Measurements from ENCODE around the gene SMOC2. TPM values are rescaled to one million over a fixed set of nuclear protein-coding genes. Genes with fewer than 3 reads are reported as not detected.

SMOC2 gene
- total RNA-seq, 1 donor, result 0.36 TPM

DNA sequence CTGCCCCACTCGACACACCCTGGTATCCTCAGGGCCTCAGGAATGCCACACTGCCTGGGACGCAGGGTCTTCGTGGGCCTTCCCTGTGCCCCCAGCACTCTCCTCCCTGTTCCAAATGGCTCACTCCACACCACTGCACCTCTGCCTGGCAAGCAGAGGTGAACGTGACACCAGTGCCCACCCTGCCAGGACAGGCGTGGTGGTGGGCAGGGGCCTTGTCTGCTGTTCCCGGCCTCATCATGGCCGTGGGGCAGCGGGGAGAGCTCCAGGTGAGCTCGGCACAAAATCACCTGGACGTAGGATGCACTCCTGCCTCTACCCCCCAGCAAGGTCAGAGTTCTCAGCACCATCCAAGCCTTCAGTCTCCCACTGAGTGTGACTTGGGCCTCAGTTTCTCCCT lies 202.4 kb downstream of the SMOC2 start:
- no peaks in the 10 kb centered on the region for H3K9me3 ChIP-seq (ENCODE audit: low read depth, low read length)

DNA sequence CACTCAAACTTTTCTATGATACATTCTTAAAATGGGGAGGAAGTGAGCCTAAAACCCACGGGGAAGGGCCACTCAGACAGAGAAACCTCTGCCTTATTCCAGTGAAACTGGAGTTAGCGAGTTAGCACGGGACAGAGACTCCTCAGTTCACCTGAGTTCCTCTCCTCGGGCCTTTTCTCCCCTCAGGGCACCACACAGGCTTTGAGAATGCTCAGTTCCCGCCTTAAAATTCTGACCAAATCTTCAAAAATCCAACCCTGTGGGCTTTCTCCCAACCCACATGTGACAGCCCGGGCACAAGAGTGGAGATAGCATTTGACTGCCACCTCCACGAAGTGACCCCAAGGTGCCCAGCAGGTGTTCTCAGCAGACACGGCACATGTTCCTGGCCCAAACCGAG lies 204.3 kb downstream of the SMOC2 start:
- H3K79me2 ChIP-seq (ENCODE audit: insufficient read depth, low read length), result no peaks in the 10 kb centered on the region
- TF ChIP-seq, protein P1, sequence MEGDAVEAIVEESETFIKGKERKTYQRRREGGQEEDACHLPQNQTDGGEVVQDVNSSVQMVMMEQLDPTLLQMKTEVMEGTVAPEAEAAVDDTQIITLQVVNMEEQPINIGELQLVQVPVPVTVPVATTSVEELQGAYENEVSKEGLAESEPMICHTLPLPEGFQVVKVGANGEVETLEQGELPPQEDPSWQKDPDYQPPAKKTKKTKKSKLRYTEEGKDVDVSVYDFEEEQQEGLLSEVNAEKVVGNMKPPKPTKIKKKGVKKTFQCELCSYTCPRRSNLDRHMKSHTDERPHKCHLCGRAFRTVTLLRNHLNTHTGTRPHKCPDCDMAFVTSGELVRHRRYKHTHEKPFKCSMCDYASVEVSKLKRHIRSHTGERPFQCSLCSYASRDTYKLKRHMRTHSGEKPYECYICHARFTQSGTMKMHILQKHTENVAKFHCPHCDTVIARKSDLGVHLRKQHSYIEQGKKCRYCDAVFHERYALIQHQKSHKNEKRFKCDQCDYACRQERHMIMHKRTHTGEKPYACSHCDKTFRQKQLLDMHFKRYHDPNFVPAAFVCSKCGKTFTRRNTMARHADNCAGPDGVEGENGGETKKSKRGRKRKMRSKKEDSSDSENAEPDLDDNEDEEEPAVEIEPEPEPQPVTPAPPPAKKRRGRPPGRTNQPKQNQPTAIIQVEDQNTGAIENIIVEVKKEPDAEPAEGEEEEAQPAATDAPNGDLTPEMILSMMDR (IDR thresholded peaks at IDR 0.05; ENCODE audit: extremely low read depth, low read depth, low read length), result no peak
- H3K27ac ChIP-seq (ENCODE audit: low read depth, low read length), result no peak overlapping the region
- H2AFZ ChIP-seq (ENCODE audit: low read length), result no peak overlapping the region
- H3K9me3 ChIP-seq (ENCODE audit: low read depth, low read length), result no peaks in the 10 kb centered on the region
- no peak overlapping the region for H3K4me3 ChIP-seq (ENCODE audit: insufficient read depth, low read length)
- no peaks in the 10 kb centered on the region for H3K4me1 ChIP-seq (ENCODE audit: insufficient read depth, low read length)
- no peak overlapping the region for H3K4me2 ChIP-seq (ENCODE audit: insufficient read depth, low read length)
- H4K20me1 ChIP-seq (ENCODE audit: insufficient read depth, low read length), result no peaks in the 10 kb centered on the region
- DNase-seq (ENCODE audit: insufficient read length, low spot score, missing footprints), result no peak
- H3K36me3 ChIP-seq (ENCODE audit: insufficient read depth, low read length), result no peaks in the 10 kb centered on the region
- no peaks in the 10 kb centered on the region for H3K27me3 ChIP-seq (ENCODE audit: insufficient read depth, low read length)

More for the DNA sequence above, 202.4 kb downstream of the SMOC2 start:
- H3K4me3 ChIP-seq (ENCODE audit: insufficient read depth, low read length), result no peak overlapping the region
- H2AFZ ChIP-seq (ENCODE audit: low read length), result no peak overlapping the region
- H3K27ac ChIP-seq (ENCODE audit: low read depth, low read length), result no peak overlapping the region
- TF ChIP-seq, protein P1 (IDR thresholded peaks at IDR 0.05; ENCODE audit: extremely low read depth, low read depth, low read length), result no peak
- H3K4me2 ChIP-seq (ENCODE audit: insufficient read depth, low read length), result no peak overlapping the region
- H3K27me3 ChIP-seq (ENCODE audit: insufficient read depth, low read length), result no peaks in the 10 kb centered on the region
- no peaks in the 10 kb centered on the region for H3K4me1 ChIP-seq (ENCODE audit: insufficient read depth, low read length)
- H4K20me1 ChIP-seq (ENCODE audit: insufficient read depth, low read length), result no peaks in the 10 kb centered on the region
- H3K79me2 ChIP-seq (ENCODE audit: insufficient read depth, low read length), result no peaks in the 10 kb centered on the region
- no peak for DNase-seq (ENCODE audit: insufficient read length, low spot score, missing footprints)
- H3K36me3 ChIP-seq (ENCODE audit: insufficient read depth, low read length), result no peaks in the 10 kb centered on the region

DNA sequence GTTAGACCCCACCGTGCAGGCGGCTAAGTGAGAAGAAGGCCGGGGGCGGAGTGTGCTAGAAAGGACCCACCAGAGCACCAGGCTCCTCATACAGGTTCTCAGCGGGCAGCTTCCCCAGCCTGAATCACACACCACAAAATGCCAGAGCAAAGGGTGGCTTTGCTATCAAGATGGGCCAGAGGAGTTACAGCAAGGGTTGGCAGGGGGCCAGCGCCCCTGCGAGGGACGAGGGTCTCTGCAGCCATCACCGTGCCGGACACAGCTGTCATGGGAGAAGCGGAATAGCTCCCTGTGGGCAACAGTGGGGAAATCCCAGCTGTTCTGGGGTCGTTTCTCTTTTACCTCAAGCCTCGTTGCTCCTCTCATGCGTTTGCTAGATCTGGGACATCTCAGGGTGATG lies 206.3 kb downstream of the SMOC2 start:
- no peak for DNase-seq (ENCODE audit: insufficient read length, low spot score, missing footprints)
- Histone ChIP-seq H3K79me2 (ENCODE audit: insufficient read depth, low read length) (no peaks in the 10 kb centered on the region), H3K9me3 (ENCODE audit: low read depth, low read length) (peaks cover 4% of the 10 kb centered on the region), H2AFZ (ENCODE audit: low read length) (no peak overlapping the region), H3K4me3 (ENCODE audit: insufficient read depth, low read length) (no peak overlapping the region), H4K20me1 (ENCODE audit: insufficient read depth, low read length) (no peaks in the 10 kb centered on the region), H3K4me1 (ENCODE audit: insufficient read depth, low read length) (no peaks in the 10 kb centered on the region), H3K4me2 (ENCODE audit: insufficient read depth, low read length) (no peak overlapping the region), H3K27me3 (ENCODE audit: insufficient read depth, low read length) (no peaks in the 10 kb centered on the region), H3K27ac (ENCODE audit: low read depth, low read length) (no peak overlapping the region), H3K36me3 (ENCODE audit: insufficient read depth, low read length) (no peaks in the 10 kb centered on the region)
- TF ChIP-seq, protein P1 (IDR thresholded peaks at IDR 0.05; ENCODE audit: extremely low read depth, low read depth, low read length), result no peak

DNA sequence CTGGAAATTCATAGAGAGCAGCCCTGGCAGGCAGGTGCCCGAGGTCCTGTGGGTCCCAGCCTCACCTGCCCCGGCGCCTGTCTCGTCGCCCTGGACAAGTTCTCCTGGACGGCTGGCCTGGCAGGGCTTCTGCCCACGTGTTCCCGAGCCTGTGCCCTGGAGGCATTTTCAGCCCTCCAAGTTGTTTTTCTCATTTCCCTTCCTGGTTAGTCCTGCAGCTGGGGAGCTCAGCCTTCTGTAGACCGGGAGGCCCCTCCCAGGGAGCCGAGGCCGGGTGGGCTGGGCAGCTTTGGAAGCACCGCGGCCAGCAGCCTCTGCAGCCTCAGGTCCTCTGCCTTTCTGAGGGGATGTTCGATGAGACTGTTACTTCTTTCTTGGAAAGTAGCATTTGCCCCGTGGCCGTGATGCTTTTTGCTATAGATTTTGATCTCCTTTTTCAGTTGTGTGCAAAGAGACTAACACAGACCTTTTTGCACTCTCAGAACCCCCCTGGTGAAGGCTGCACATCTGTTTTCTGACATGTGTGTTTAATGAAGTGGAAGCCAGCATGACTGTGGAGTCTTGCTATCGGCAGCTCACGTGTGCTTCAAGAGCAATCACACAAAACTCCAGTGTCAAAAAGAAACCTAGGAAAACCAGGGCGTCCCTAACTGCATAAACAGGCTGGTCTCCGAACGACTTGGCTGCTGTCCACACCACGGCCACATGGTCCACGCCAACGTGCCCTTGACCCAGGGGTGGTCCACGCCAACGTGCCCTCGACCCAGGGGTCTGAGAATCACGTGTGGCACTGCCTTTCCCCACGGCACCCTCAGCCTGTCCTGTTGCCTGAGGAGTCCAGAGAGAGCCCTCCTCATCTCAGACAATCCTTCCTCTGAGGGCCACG lies 207.5 kb downstream of the SMOC2 start:
- no peak for DNase-seq (ENCODE audit: insufficient read length, low spot score, missing footprints)
- TF ChIP-seq, protein P1 (IDR thresholded peaks at IDR 0.05; ENCODE audit: extremely low read depth, low read depth, low read length), result no peak

More for the DNA sequence above, 207.5 kb downstream of the SMOC2 start:
- H3K79me2 ChIP-seq (ENCODE audit: insufficient read depth, low read length), result no peaks in the 10 kb centered on the region
- H3K4me1 ChIP-seq (ENCODE audit: insufficient read depth, low read length), result no peaks in the 10 kb centered on the region
- no peak overlapping the region for H3K4me3 ChIP-seq (ENCODE audit: insufficient read depth, low read length)
- H2AFZ ChIP-seq (ENCODE audit: low read length), result no peak overlapping the region
- H3K36me3 ChIP-seq (ENCODE audit: insufficient read depth, low read length), result no peaks in the 10 kb centered on the region
- no peaks in the 10 kb centered on the region for H3K27me3 ChIP-seq (ENCODE audit: insufficient read depth, low read length)
- no peak overlapping the region for H3K4me2 ChIP-seq (ENCODE audit: insufficient read depth, low read length)
- peaks cover 4% of the 10 kb centered on the region for H3K9me3 ChIP-seq (ENCODE audit: low read depth, low read length)
- H3K27ac ChIP-seq (ENCODE audit: low read depth, low read length), result no peak overlapping the region
- H4K20me1 ChIP-seq (ENCODE audit: insufficient read depth, low read length), result no peaks in the 10 kb centered on the region
